HG03432 (cell line): Measurements from ENCODE around the gene GALC.
A peak's percentile ranks its signal among the peaks of the same experiment; 100 is the strongest.

Experiments
- ATAC-seq: cut with Tn5 transposase; IDR thresholded peaks from one replicate; pipeline ENCODE4 v1.9.1; 2021; ENCODE audit warnings: mild to moderate bottlenecking, moderate library complexity; ENCODE audit not compliant: unreplicated experiment

The GALC gene

GRCh38 chr14:87888136-87888999 is 104.6 kb downstream of the GALC start:
- ATAC-seq: peak; percentile 75

- ATAC-seq: no peak
Observed at GRCh38 chr14:87883750-87884149, 109.2 kb downstream of the GALC start.
